Measurements from ENCODE around the gene GNL2.

The GNL2 gene

GRCh38 chr1:37605806-37606474, 10.2 kb upstream of the GNL2 start:
- H3K36me3 ChIP-seq (ENCODE audit: control insufficient read depth, low read length), result no peaks in the 10 kb centered on the region
- no peak overlapping the region for H3K27ac ChIP-seq (ENCODE audit: low read depth, low read length)
- no peak overlapping the region for H3K4me2 ChIP-seq (ENCODE audit: low read length)
- TF ChIP-seq CTCF (IDR thresholded peaks at IDR 0.05; ENCODE audit: low read depth, low read length, poor library complexity, severe bottlenecking) (no peak), EZH2phosphoT487 (IDR thresholded peaks at IDR 0.05; ENCODE audit: borderline replicate concordance, low read length) (no peak)
- no peaks in the 10 kb centered on the region for H3K9me3 ChIP-seq (ENCODE audit: control insufficient read depth, insufficient read depth, low read length)
- H3K9me2 ChIP-seq (replicated peaks; ENCODE audit: control insufficient read depth, low read length), result no peaks in the 10 kb centered on the region
- no peaks in the 10 kb centered on the region for H4K20me1 ChIP-seq (ENCODE audit: control insufficient read depth, insufficient read depth, low read depth, low read length)
- H3K4me1 ChIP-seq (ENCODE audit: control insufficient read depth, low read length), result peaks cover 4% of the 10 kb centered on the region; the same call in 1 of the 2 replicates
- no peak overlapping the region for H3K4me3 ChIP-seq (ENCODE audit: low read length)
- H3K27me3 ChIP-seq (ENCODE audit: control insufficient read depth, low read length), result peaks cover 42% of the 10 kb centered on the region
- H3K79me2 ChIP-seq (ENCODE audit: control insufficient read depth, low read length), result no peaks in the 10 kb centered on the region
- H3F3A ChIP-seq (ENCODE audit: control insufficient read depth, insufficient read depth), result no peaks in the 10 kb centered on the region

- H3K9me2 ChIP-seq (replicated peaks; ENCODE audit: control insufficient read depth, low read length), result no peaks in the 10 kb centered on the region
- H3K36me3 ChIP-seq (ENCODE audit: control insufficient read depth, low read length), result no peaks in the 10 kb centered on the region
- no peaks in the 10 kb centered on the region for H3F3A ChIP-seq (ENCODE audit: control insufficient read depth, insufficient read depth)
- H3K4me2 ChIP-seq (ENCODE audit: low read length), result no peak overlapping the region
- peaks cover 44% of the 10 kb centered on the region for H3K27me3 ChIP-seq (ENCODE audit: control insufficient read depth, low read length)
- H3K79me2 ChIP-seq (ENCODE audit: control insufficient read depth, low read length), result no peaks in the 10 kb centered on the region
- no peak overlapping the region for H3K27ac ChIP-seq (ENCODE audit: low read depth, low read length)
- H3K9me3 ChIP-seq (ENCODE audit: control insufficient read depth, insufficient read depth, low read length), result no peaks in the 10 kb centered on the region
- H3K4me1 ChIP-seq (ENCODE audit: control insufficient read depth, low read length), result peaks cover 4% of the 10 kb centered on the region; the same call in 1 of the 2 replicates
- H3K4me3 ChIP-seq (ENCODE audit: low read length), result no peak overlapping the region
- TF ChIP-seq CTCF (IDR thresholded peaks at IDR 0.05; ENCODE audit: low read depth, low read length, poor library complexity, severe bottlenecking), result no peak
- TF ChIP-seq EZH2phosphoT487 (IDR thresholded peaks at IDR 0.05; ENCODE audit: borderline replicate concordance, low read length), result no peak
- no peaks in the 10 kb centered on the region for H4K20me1 ChIP-seq (ENCODE audit: control insufficient read depth, insufficient read depth, low read depth, low read length)
Observed at GRCh38 chr1:37605061-37605650, 9.4 kb upstream of the GNL2 start.

GRCh38 chr1:37602750-37603694, 7.3 kb upstream of the GNL2 start:
- Histone ChIP-seq H3K27me3 (ENCODE audit: control insufficient read depth, low read length) (peaks cover 32% of the 10 kb centered on the region), H4K20me1 (ENCODE audit: control insufficient read depth, insufficient read depth, low read depth, low read length) (no peaks in the 10 kb centered on the region), H3K4me2 (ENCODE audit: low read length) (no peak overlapping the region)

More at GRCh38 chr1:37602750-37603694, 7.3 kb upstream of the GNL2 start:
- no peaks in the 10 kb centered on the region for H3F3A ChIP-seq (ENCODE audit: control insufficient read depth, insufficient read depth)
- no peaks in the 10 kb centered on the region for H3K9me3 ChIP-seq (ENCODE audit: control insufficient read depth, insufficient read depth, low read length)
- no peaks in the 10 kb centered on the region for H3K36me3 ChIP-seq (ENCODE audit: control insufficient read depth, low read length)
- TF ChIP-seq EZH2phosphoT487 (IDR thresholded peaks at IDR 0.05; ENCODE audit: borderline replicate concordance, low read length) (no peak), CTCF (IDR thresholded peaks at IDR 0.05; ENCODE audit: low read depth, low read length, poor library complexity, severe bottlenecking) (peak; percentile 87)
- H3K4me1 ChIP-seq (ENCODE audit: control insufficient read depth, low read length), result no peaks in the 10 kb centered on the region
- H3K9me2 ChIP-seq (replicated peaks; ENCODE audit: control insufficient read depth, low read length), result no peaks in the 10 kb centered on the region
- H3K27ac ChIP-seq (ENCODE audit: low read depth, low read length), result no peak overlapping the region
- no peaks in the 10 kb centered on the region for H3K79me2 ChIP-seq (ENCODE audit: control insufficient read depth, low read length)
- no peak overlapping the region for H3K4me3 ChIP-seq (ENCODE audit: low read length)

Measured in DOHH2 (cell line).